Measurements from ENCODE around the gene MYO7A.

The MYO7A gene

GRCh38 chr11:77184136-77184860, 56.3 kb downstream of the MYO7A start:
- no peak for DNase-seq (ENCODE audit: low read depth)

- no peak for DNase-seq (ENCODE audit: low read depth)
Measured at GRCh38 chr11:77186302-77186701, 58.3 kb downstream of the MYO7A start.

- no peak for DNase-seq (ENCODE audit: low read depth)
Measured at GRCh38 chr11:77187111-77187750, 59.2 kb downstream of the MYO7A start.

- peak; percentile 30 for DNase-seq (ENCODE audit: low read depth)
Measured at GRCh38 chr11:77187776-77188632, 60.0 kb downstream of the MYO7A start.

- DNase-seq (ENCODE audit: low read depth) = no peak
Measured at GRCh38 chr11:77188633-77189491, 60.8 kb downstream of the MYO7A start.

GRCh38 chr11:77189588-77190210, 61.7 kb downstream of the MYO7A start:
- DNase-seq (ENCODE audit: low read depth) = no peak

- no peak for DNase-seq (ENCODE audit: low read depth)
Measured at GRCh38 chr11:77190331-77191075, 62.5 kb downstream of the MYO7A start.

- DNase-seq (ENCODE audit: low read depth) = no peak
Measured at GRCh38 chr11:77191429-77191822, 63.4 kb downstream of the MYO7A start.

GRCh38 chr11:77191823-77192495, 63.9 kb downstream of the MYO7A start:
- DNase-seq (ENCODE audit: low read depth) = peak; percentile 31

- no peak for DNase-seq (ENCODE audit: low read depth)
Measured at GRCh38 chr11:77193167-77193566, 65.1 kb downstream of the MYO7A start.

- DNase-seq (ENCODE audit: low read depth) = no peak
Measured at GRCh38 chr11:77193911-77194830, 66.1 kb downstream of the MYO7A start.

GRCh38 chr11:77195071-77195755, 67.2 kb downstream of the MYO7A start:
- no peak for DNase-seq (ENCODE audit: low read depth)

- DNase-seq (ENCODE audit: low read depth) = no peak
Measured at GRCh38 chr11:77196961-77197360, 68.9 kb downstream of the MYO7A start.

GRCh38 chr11:77197626-77198320, 69.7 kb downstream of the MYO7A start:
- no peak for DNase-seq (ENCODE audit: low read depth)

GRCh38 chr11:77198440-77198849, 70.4 kb downstream of the MYO7A start:
- DNase-seq (ENCODE audit: low read depth) = no peak

- DNase-seq (ENCODE audit: low read depth) = no peak
Measured at GRCh38 chr11:77199137-77199745, 71.2 kb downstream of the MYO7A start.

Data from stimulated activated CD4-positive, alpha-beta T cell treated with anti-CD3 and anti-CD28 coated beads, Interleukin-2, amount 100 ng/mL, for 4 hours (primary cell).